ENCODE measurements around the gene RFPL3.

- no peak for TF ChIP-seq FOXM1 (IDR thresholded peaks at IDR 0.05; ENCODE audit: borderline replicate concordance)
- no peak for TF ChIP-seq SUZ12 (IDR thresholded peaks at IDR 0.05)
- TF ChIP-seq LEF1 (IDR thresholded peaks at IDR 0.05; ENCODE audit: borderline replicate concordance): no peak
- no peak for TF ChIP-seq ZNF384 (IDR thresholded peaks at IDR 0.05)
- no peak for TF ChIP-seq ARNT (IDR thresholded peaks at IDR 0.05)
- no peak for TF ChIP-seq FOXK2 (IDR thresholded peaks at IDR 0.05)
- no peak for TF ChIP-seq CTBP1 (IDR thresholded peaks at IDR 0.05; ENCODE audit: borderline replicate concordance)
- no peak for TF ChIP-seq L3MBTL2 (conservative IDR thresholded peaks at IDR 0.05)
Observed at GRCh38 chr22:32343941-32344340, 13.7 kb upstream of the RFPL3 start.

All from HEK293T (cell line).